ENCODE data around the gene PYROXD2.

Gene PYROXD2

DNA sequence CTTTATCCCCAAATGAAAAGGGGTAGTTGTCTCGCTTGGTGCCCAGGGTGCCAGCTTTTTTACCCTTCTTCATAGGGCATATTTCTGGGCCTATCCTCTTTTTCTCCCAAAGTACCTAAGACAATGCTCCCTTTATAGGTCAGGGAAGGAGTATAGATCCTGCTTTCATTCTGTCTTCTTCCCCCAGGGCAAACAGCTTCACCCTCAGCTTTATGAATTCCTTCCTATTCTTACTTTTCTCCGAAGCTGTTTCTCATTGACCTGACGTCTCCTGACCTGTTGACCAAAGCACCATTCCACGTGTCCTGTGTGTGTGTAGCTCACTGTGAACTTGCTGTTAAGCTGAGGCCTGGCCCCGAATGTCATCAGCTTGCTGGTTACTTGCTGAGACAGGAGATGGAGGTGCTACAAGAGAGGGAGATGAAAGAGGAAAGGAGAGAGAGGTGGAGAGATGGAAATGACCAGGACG, 48.9 kb downstream of the PYROXD2 start:
- DNase-seq (ENCODE audit: low read depth) = no peak
- TF ChIP-seq, protein P1, sequence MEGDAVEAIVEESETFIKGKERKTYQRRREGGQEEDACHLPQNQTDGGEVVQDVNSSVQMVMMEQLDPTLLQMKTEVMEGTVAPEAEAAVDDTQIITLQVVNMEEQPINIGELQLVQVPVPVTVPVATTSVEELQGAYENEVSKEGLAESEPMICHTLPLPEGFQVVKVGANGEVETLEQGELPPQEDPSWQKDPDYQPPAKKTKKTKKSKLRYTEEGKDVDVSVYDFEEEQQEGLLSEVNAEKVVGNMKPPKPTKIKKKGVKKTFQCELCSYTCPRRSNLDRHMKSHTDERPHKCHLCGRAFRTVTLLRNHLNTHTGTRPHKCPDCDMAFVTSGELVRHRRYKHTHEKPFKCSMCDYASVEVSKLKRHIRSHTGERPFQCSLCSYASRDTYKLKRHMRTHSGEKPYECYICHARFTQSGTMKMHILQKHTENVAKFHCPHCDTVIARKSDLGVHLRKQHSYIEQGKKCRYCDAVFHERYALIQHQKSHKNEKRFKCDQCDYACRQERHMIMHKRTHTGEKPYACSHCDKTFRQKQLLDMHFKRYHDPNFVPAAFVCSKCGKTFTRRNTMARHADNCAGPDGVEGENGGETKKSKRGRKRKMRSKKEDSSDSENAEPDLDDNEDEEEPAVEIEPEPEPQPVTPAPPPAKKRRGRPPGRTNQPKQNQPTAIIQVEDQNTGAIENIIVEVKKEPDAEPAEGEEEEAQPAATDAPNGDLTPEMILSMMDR (IDR thresholded peaks at IDR 0.05; ENCODE audit: insufficient read depth, low read depth, low read length, missing control alignments) = no peak
- no peak overlapping the region for H3K4me3 ChIP-seq (ENCODE audit: low read depth, low read length)

DNA sequence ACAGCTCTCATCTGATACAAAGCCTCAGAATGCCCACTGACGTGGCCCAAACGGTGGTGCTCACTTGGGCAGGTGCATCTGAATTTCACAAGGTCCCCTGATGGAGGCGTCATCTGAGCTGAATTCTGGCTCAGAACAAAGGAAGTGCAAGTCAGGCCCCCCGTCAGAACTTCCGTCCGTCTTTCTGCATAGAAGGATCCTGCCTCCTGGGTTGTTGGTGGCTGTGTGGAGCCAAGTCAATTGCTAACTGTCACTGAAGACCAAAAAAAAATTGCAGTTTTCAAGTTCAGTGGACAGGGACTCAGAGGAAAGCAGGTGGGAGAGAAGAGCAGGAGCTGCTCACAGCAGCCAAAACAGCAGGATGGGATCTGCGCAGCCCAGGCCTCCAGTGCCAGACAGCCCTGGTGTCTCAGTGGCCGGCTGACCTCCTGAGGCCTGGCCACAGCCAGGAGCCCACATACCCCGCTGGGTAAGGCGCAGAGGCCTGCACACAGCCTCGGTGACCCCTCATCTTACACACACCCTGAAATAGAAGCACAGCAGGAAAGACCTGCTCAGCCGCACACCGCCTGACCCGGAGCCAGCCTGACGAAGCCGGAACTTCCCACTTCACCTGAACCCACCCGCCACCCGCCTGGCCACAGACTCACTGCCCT, 49.4 kb downstream of the PYROXD2 start:
- no peak overlapping the region for H3K4me3 ChIP-seq (ENCODE audit: low read depth, low read length)
- no peak for DNase-seq (ENCODE audit: low read depth)
- TF ChIP-seq, protein P1 (IDR thresholded peaks at IDR 0.05; ENCODE audit: insufficient read depth, low read depth, low read length, missing control alignments) = no peak

DNA sequence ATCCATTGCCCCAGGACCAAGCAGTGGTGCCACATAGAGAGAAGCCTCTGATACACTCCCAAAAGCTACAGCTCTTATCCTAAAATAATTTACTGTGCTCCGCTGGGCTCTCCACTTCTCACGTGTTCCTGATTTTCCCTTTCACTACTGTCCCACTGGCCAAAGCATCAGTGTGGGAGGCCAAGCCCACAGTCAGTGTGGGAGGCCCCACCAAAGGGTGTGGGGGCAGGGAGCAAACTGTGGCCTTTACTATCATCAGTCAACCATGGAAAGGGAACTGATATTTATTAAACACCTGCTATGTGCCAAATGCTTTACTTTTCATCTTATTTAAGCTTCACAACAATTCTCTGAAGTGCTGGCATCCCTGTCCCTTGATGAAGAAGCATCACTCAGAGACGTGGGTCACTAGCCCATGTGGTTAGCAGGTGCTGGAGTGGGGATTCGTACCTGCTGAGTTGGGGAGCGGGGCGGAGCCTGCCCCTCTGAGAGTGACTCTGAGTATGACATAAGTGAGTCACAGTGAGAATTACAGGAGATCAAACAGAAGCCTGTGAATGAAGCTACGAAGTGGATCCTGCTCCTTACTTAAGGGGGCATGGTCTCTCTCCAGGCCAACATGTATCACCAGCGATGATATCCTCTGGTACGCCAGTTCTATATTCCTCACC, 50.4 kb downstream of the PYROXD2 start:
- TF ChIP-seq, protein P1 (IDR thresholded peaks at IDR 0.05; ENCODE audit: insufficient read depth, low read depth, low read length, missing control alignments) = no peak
- DNase-seq (ENCODE audit: low read depth) = no peak
- H3K4me3 ChIP-seq (ENCODE audit: low read depth, low read length) = no peak overlapping the region

DNA sequence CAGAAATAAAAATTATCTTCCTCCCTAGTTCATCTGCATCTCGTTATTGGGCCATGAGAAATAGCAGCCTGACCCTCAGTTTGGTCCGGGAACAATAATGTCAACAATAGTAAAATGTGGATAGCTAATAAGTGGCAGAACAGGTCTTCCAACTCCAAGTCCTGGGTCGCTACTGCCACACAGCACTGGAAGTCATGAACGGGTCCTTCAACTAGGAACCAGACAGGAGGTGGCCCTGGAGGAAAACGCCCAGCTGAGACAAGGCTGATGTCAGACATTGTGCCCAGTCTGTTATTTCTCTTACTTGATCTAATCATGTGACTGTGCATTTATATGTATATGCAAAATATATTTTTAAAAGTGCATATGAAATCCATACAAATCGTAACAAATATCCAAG, 51.8 kb downstream of the PYROXD2 start:
- H3K4me3 ChIP-seq (ENCODE audit: low read depth, low read length) = no peak overlapping the region
- TF ChIP-seq, protein P1 (IDR thresholded peaks at IDR 0.05; ENCODE audit: insufficient read depth, low read depth, low read length, missing control alignments) = no peak
- DNase-seq (ENCODE audit: low read depth) = no peak

DNA sequence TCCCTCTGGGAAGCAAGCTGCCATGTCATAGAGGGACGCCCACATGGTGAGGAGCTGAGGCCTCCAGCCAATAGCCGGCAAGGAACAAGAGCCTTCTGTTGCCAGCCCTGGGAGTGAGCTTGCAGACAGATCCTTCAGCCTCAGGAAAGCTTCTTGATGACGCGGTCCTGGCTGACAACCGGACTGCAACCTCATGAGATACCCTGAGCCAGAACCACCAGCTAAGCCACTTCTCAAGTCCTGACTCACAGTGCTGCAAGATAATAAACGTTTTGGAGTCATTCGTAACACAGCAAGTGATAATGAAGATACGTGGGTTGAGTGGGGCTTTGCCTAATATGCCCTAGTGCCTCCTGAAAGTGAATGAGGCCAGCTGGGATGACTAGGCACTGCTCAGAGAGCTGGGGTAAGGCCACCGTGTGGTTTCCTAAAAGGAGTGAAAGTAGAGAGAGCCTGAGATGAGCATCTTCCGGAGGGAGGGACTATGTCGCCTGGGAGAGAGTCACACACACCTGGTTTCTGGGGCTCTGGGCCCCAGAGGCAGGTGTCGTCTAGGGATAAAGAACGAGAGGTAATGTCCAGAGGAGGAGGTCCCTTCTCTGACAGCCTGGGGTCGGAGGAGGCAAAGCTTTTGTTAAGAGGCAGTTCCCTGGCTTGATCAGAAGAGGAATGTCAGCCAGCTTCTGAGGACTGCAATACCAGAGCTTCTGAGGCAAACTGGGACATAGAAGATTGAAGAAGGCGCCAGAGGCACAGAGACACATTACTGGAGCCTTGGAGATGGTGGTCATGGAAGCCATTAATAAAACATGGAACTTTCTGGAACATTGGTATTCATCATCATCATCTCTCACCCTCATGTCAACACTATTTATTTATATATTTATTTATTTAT, 53.6 kb downstream of the PYROXD2 start:
- H3K4me3 ChIP-seq (ENCODE audit: low read depth, low read length) = peak overlapping the region; percentile 33
- TF ChIP-seq, protein P1 (IDR thresholded peaks at IDR 0.05; ENCODE audit: insufficient read depth, low read depth, low read length, missing control alignments) = no peak
- peak; percentile 90 for DNase-seq (ENCODE audit: low read depth)

DNA sequence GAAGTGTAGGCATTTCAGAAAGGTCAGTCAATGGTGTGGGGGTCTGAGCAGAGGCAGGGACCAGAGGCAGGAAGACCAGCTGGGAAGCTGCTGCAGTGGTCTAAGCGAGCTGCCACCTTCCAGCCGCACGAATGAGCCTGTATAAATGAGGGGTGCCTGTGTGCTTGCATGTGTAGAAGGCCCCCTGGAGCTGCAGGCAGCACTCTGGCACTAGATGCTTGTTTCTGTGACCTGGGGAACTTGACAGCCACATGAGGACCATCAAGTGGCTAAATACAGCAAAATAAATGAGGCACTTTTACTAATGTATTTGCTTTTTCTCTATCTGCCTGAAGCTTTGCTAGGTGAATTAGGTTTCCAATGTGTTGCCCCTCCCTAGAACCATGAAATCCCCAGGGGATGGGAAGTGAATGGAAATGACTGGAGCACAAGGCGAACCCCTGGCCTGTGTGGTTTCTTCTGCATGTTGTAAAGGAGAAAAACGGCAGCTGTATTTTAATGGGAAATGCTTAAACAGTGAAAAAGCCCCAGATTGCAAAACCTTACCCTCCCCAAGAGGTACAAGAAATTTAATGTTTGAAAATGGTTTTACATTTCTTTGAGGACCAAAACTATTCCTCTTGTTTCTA, 57.7 kb downstream of the PYROXD2 start:
- DNase-seq (ENCODE audit: low read depth) = no peak
- TF ChIP-seq, protein P1 (IDR thresholded peaks at IDR 0.05; ENCODE audit: insufficient read depth, low read depth, low read length, missing control alignments) = no peak
- H3K4me3 ChIP-seq (ENCODE audit: low read depth, low read length) = no peak overlapping the region

All from GM12865 (cell line).